Ovary (tissue), 9 donors: ENCODE data around the gene H6PD. TPM values are rescaled to one million over a fixed set of nuclear protein-coding genes. Genes with fewer than 3 reads are reported as not detected.

Experiments
- DNase-seq, 5 donors: peaks; one replicate each; pipeline ENCODE4 v3.0.0-alpha.2; 2019 to 2020
- H3K27ac ChIP-seq, 2 donors: fragments of 200-600 bp; one replicate each; pipeline versions ENCODE4 v1.5.1 to v1.8.0; 2019 to 2022
- H3K27me3 ChIP-seq: fragments of 200-600 bp; one replicate; pipeline ENCODE4 v1.8.0; 2022
- H3K36me3 ChIP-seq: fragments of 200-600 bp; sonication (generic); one replicate; pipeline ENCODE4 v1.5.1; 2019
- H3K4me1 ChIP-seq: one replicate; pipeline ENCODE4 v1.8.1; 2013; ENCODE audit warnings: mild to moderate bottlenecking, moderate library complexity; ENCODE audit not compliant: insufficient read depth
- H3K4me3 ChIP-seq: fragments of 200-600 bp; sonication (generic); one replicate; pipeline ENCODE4 v1.5.1; 2017
- H3K9me3 ChIP-seq, 2 donors: fragments of 200-600 bp in 1 of 2; sonication (generic) in 1 of 2; one replicate each; pipeline versions ENCODE4 v1.5.1 to v1.8.1; 2013 to 2019; ENCODE audit warnings: mild to moderate bottlenecking in 1 of 2, moderate library complexity in 1 of 2
- EP300 ChIP-seq: sonication (generic); formaldehyde crosslinking; IDR thresholded peaks from one replicate; pipeline ENCODE4 v1.6.1; 2017; ENCODE audit warnings: antibody characterized with exemption
- POLR2A ChIP-seq: fragments of 450-650 bp; IDR thresholded peaks from one replicate; pipeline ENCODE4 v1.6.1; 2017; ENCODE audit warnings: antibody characterized with exemption, mild to moderate bottlenecking, moderate library complexity
- WGBS, 3 donors: extraction: QIAGEN DNeasy Blood & Tissue Kit in 1 of 3; methylation state at CpG; one replicate each; pipeline versions ENCODE4 v1.1.5 to v1.1.7; 2013 to 2017; 5-methylcytosine and 5-hydroxymethylcytosine counted together
- intact Hi-C, 4 donors: fragments of 100-400 bp; cut with DNase I; formaldehyde crosslinking; loops; one replicate each; pipeline versions ENCODE4 v1.11.0 to v1.15.1; 2022 to 2023
- polyA plus RNA-seq, 2 donors: library from polyadenylated mRNA; stranded (reverse); fragments of 200-250 nt in 1 of 2; fragments of 350-450 nt in 1 of 2; fragmentation: Illumina TruSeq in 1 of 2; extraction: RNeasy Lipid Tissue Mini Kit (QIAGEN cat#74804) in 1 of 2; gene quantifications; one replicate each; pipeline ENCODE4 v1.2.3, GENCODE V29; 2013 to 2014
- total RNA-seq, 7 donors: library from RNA; depleted of rRNA in 2 of 7; stranded (reverse); fragments of >200 nt in 2 of 7; fragmentation: NEBNext Ultra II Directional in 3 of 7; extraction: Animal tissue kit (Norgen Biotek cat#: 25700) in 3 of 7; gene quantifications; one replicate each; pipeline versions ENCODE4 v1.1.0 to v1.2.4, GENCODE V29; 2016 to 2023
- TF ChIP-seq, protein P1 (sequence below), 3 donors: fragments of 450-650 bp in 2 of 3; fragments of 200-600 bp in 1 of 3; IDR thresholded peaks; one replicate each; pipeline versions ENCODE4 v1.5.1 to v1.8.0; 2016 to 2022; ENCODE audit warnings: antibody characterized with exemption in 3 of 3, mild to moderate bottlenecking in 1 of 3
- donor health status: DM: no; HTN: no; CAD: no; lungs with moderate emphysema.
- donor health status: DM: no; HTN: no; CAD: no.
- donor health status: Bipolar disorder and iron deficiency.
- donor health status: DM: yes; HTN: yes; CAD: no.
- donor health status: DM: no; HTN: no; CAD: no.
- donor health status: DM: yes; HTN: yes; CAD: no.

Gene H6PD
- total and polyA plus RNA-seq, 9 donors: 47.0 to 148 (median 89.7) TPM

DNA sequence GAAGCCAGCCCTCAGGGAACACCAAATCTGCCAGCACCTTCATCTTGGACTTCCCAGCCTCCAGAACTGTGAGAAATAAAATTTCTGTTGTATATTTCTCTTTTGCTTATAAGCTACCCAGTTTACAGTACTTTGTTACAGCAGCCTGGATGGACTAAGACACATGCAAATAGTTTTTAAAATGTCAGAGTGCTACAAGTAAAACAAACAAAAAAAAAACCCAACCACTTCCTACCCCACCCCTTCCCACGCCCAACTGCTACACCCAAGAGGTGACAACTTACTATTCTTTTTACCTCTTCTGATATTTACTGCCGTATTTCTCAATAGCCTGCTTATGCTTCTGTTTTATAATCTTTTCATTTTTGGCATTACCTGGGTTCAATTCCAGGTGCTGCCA, 49.5 kb downstream of the H6PD start:
- WGBS, 3 donors: 89 to 97% (median 96%) methylated on average over 2 of the region's 2 CpGs
- H3K36me3 ChIP-seq: no peaks in the 10 kb centered on the region
- no peaks in the 10 kb centered on the region for H3K9me3 ChIP-seq
- H3K27me3 ChIP-seq: no peaks in the 10 kb centered on the region
- H3K4me1 ChIP-seq: peaks cover 4% of the 10 kb centered on the region
- TF ChIP-seq EP300: no peak
- TF ChIP-seq POLR2A: no peak
- TF ChIP-seq, protein P1, sequence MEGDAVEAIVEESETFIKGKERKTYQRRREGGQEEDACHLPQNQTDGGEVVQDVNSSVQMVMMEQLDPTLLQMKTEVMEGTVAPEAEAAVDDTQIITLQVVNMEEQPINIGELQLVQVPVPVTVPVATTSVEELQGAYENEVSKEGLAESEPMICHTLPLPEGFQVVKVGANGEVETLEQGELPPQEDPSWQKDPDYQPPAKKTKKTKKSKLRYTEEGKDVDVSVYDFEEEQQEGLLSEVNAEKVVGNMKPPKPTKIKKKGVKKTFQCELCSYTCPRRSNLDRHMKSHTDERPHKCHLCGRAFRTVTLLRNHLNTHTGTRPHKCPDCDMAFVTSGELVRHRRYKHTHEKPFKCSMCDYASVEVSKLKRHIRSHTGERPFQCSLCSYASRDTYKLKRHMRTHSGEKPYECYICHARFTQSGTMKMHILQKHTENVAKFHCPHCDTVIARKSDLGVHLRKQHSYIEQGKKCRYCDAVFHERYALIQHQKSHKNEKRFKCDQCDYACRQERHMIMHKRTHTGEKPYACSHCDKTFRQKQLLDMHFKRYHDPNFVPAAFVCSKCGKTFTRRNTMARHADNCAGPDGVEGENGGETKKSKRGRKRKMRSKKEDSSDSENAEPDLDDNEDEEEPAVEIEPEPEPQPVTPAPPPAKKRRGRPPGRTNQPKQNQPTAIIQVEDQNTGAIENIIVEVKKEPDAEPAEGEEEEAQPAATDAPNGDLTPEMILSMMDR (IDR thresholded peaks at IDR 0.05): no peak
- no peak for DNase-seq
- intact Hi-C loops: loop anchor here in 1 of 4 donors (10.0 kb wide), 1 partner anchor 291 kb away; no protein-coding TSS in a partner anchor
- no peak overlapping the region for H3K4me3 ChIP-seq
- no peak overlapping the region for H3K27ac ChIP-seq

DNA sequence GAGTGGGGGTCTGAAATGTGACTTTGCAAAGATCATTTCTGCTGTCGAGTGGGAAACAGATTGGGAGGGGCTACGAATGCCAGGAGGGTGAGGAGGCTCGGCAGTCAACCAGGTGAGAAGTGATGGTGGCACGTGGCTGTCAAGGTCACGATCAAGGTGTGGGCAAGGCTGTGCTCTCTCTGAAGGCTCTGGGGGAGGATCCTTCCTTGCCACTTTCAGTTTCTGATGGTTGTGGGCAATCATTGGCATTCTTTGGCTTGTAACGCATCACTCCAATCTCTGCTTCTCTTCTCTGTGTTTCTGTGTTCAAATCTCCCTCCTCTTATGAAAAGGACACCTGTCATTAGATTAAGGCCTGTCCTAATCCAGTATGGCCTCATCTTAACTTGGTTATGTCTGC, 52.0 kb downstream of the H6PD start:
- Histone ChIP-seq H3K9me3 (no peaks in the 10 kb centered on the region), H3K27ac (no peak overlapping the region), H3K4me3 (no peak overlapping the region), H3K27me3 (no peaks in the 10 kb centered on the region), H3K4me1 (no peaks in the 10 kb centered on the region), H3K36me3 (no peaks in the 10 kb centered on the region)
- TF ChIP-seq POLR2A (no peak), EP300 (no peak)
- TF ChIP-seq, protein P1 (IDR thresholded peaks at IDR 0.05): no peak
- intact Hi-C loops: loop anchor here in 2 of 4 donors (5.0 to 10.0 kb wide), 3 partner anchors 171 to 288 kb away; no protein-coding TSS in a partner anchor
- WGBS, 3 donors: 68 to 80% (median 74%) methylated on average over 6 of the region's 6 CpGs
- no peak for DNase-seq

DNA sequence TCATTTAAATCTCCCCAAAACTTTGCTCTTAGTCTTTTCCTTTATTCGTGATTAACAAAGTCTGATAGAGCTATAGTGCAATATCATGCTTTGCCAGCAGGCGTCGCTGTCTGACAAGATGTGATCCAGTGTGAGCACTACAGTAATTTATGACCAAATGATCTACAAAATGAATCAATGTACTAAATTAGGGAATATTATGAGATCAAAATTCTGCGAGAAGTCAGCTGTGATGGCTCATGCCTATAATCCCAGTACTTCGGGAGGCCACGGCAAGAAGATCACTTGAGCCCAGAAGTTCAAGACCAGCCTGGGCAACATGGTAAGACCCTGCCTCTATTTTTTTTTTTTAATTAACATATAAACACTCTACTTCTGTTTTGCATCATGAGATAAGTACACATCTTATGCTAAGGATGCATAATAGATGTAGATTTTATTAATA, 54.5 kb downstream of the H6PD start:
- no peaks in the 10 kb centered on the region for H3K36me3 ChIP-seq
- H3K27me3 ChIP-seq: no peaks in the 10 kb centered on the region
- no peak overlapping the region for H3K4me3 ChIP-seq
- H3K27ac ChIP-seq: no peak overlapping the region
- no peaks in the 10 kb centered on the region for H3K9me3 ChIP-seq
- TF ChIP-seq, protein P1 (IDR thresholded peaks at IDR 0.05): peak; percentile 60 to 89 (median 85)
- TF ChIP-seq POLR2A (no peak), EP300 (no peak)
- intact Hi-C loops: loop anchor here in 3 of 4 donors (2.0 to 10.0 kb wide), 4 partner anchors 168 to 286 kb away; no protein-coding TSS in a partner anchor
- H3K4me1 ChIP-seq: no peaks in the 10 kb centered on the region
- DNase-seq: peak in 4 of 5 donors; percentile 67 to 78 (median 76)
- 47 to 58% (median 57%) methylated on average over 6 of the region's 6 CpGs for WGBS, 3 donors

DNA sequence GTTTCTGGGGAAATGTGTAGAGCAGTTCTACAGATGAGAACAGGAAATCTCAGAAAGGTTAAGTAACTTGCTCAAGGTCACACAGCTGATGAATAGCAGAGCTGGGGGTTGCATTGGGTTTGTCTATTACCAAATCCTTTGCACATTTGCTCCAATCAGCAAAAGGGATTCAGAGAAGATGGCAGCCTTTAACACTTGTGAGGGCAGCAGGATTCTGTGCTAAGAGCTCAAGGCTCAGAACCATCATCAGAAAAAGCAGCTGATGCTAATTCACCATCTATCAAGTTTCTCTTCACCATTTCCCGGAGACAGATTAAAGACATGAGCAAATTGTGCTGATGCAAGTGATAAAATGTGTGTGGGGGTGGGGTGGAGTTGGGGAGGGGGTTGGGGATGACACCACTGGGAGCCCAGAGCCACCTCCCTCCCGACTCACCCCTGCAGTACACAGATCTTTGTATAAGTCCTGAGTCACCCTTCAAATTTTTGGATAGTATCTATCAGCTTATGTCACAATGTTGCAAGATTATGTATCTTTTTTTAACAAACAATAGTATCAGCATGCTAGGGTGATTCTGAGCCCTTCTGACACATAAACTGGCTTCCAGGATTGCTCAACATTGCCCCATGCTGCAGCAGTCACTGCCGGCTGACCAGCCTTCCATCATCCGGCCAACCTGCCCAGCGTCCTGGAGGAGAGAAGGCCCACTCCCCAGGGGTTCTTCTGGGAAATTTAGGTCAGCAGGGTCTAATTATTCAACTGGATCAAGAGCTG, 55.3 kb downstream of the H6PD start:
- Histone ChIP-seq H3K27ac (peak overlapping the region in 1 of 2 donors; percentile 90), H3K9me3 (no peaks in the 10 kb centered on the region), H3K36me3 (no peaks in the 10 kb centered on the region), H3K4me3 (no peak overlapping the region), H3K4me1 (peaks cover 4% of the 10 kb centered on the region), H3K27me3 (no peaks in the 10 kb centered on the region)
- 46 to 75% (median 59%) methylated on average over 5 of the region's 5 CpGs for WGBS, 3 donors
- TF ChIP-seq POLR2A (no peak), EP300 (no peak)
- TF ChIP-seq, protein P1 (IDR thresholded peaks at IDR 0.05): no peak
- DNase-seq: peak in 1 of 5 donors; percentile 74
- intact Hi-C loops: loop anchor here in 3 of 4 donors (2.0 to 10.0 kb wide), 8 partner anchors 82 to 285 kb away; no protein-coding TSS in a partner anchor
